Liver (tissue), 9 donors: ENCODE results near the gene RGS17. TPM values are rescaled to one million over a fixed set of nuclear protein-coding genes. Genes with fewer than 3 reads are reported as not detected.

Experiments
- DNase-seq: peaks from one replicate; pipeline ENCODE4 v3.0.0-alpha.2; 2017; ENCODE audit warnings: low spot score
- H3K27ac ChIP-seq, 2 donors: one replicate each; pipeline ENCODE4 v1.7.0; 2013; ENCODE audit warnings: inconsistent platforms in 2 of 2, low read length in 2 of 2, control low read depth in 1 of 2, low read depth in 1 of 2, mild to moderate bottlenecking in 1 of 2
- H3K27me3 ChIP-seq, 4 donors: one replicate each; pipeline versions ENCODE4 v1.6.1 to v1.7.0; 2013; ENCODE audit warnings: low read length in 3 of 4, inconsistent platforms in 1 of 4, mild to moderate bottlenecking in 1 of 4, moderate library complexity in 1 of 4; ENCODE audit not compliant: control insufficient read depth in 4 of 4, insufficient read depth in 4 of 4
- H3K36me3 ChIP-seq, 4 donors: one replicate each; pipeline versions ENCODE4 v1.6.1 to v1.7.0; 2013; ENCODE audit warnings: low read length in 3 of 4, mild to moderate bottlenecking in 3 of 4, low read depth in 1 of 4, moderate library complexity in 1 of 4; ENCODE audit not compliant: control insufficient read depth in 4 of 4, insufficient read depth in 3 of 4
- H3K4me1 ChIP-seq, 4 donors: one replicate each; pipeline versions ENCODE4 v1.6.1 to v1.7.0; 2013; ENCODE audit warnings: low read length in 3 of 4, mild to moderate bottlenecking in 3 of 4, moderate library complexity in 1 of 4; ENCODE audit not compliant: control insufficient read depth in 4 of 4, insufficient read depth in 4 of 4
- H3K4me3 ChIP-seq, 3 donors: one replicate each; pipeline versions ENCODE4 v1.6.1 to v1.7.0; 2013; ENCODE audit warnings: low read length in 3 of 3, control low read depth in 1 of 3, low read depth in 1 of 3, mild to moderate bottlenecking in 1 of 3
- H3K9ac ChIP-seq, 2 donors: one replicate each; pipeline ENCODE4 v1.7.0; 2013; ENCODE audit warnings: low read length in 2 of 2, mild to moderate bottlenecking in 2 of 2, moderate library complexity in 2 of 2, control low read depth in 1 of 2, low read depth in 1 of 2
- H3K9me3 ChIP-seq, 4 donors: one replicate each; pipeline versions ENCODE4 v1.6.1 to v1.7.0; 2013; ENCODE audit warnings: low read length in 3 of 4; ENCODE audit not compliant: control insufficient read depth in 4 of 4
- EGR1 ChIP-seq, 2 donors: IDR thresholded peaks; 2 replicates each; pipeline ENCODE4 v1.6.1; 2016 to 2018; ENCODE audit warnings: antibody characterized with exemption in 2 of 2, low read depth in 2 of 2
- FOXA1 ChIP-seq: IDR thresholded peaks from 2 replicates; pipeline ENCODE4 v1.6.1; 2016; ENCODE audit warnings: antibody characterized with exemption
- FOXA2 ChIP-seq: IDR thresholded peaks from 2 replicates; pipeline ENCODE4 v1.6.1; 2016; ENCODE audit warnings: antibody characterized with exemption
- GABPA ChIP-seq, 2 donors: IDR thresholded peaks in 1 of 2; conservative IDR thresholded peaks in 1 of 2; 2 replicates each; pipeline ENCODE4 v1.6.1; 2016; ENCODE audit warnings: antibody characterized with exemption in 2 of 2, mild to moderate bottlenecking in 1 of 2, moderate library complexity in 1 of 2
- HNF4A ChIP-seq, 2 donors: conservative IDR thresholded peaks; 2 replicates each; pipeline ENCODE4 v1.6.1; 2016; ENCODE audit warnings: antibody characterized with exemption in 2 of 2, mild to moderate bottlenecking in 2 of 2
- HNF4G ChIP-seq: IDR thresholded peaks from 2 replicates; pipeline ENCODE4 v1.6.1; 2016; ENCODE audit warnings: antibody characterized with exemption
- JUND ChIP-seq, 2 donors: IDR thresholded peaks; 2 replicates each; pipeline ENCODE4 v1.6.1; 2016; ENCODE audit warnings: antibody characterized with exemption in 2 of 2
- NR2F2 ChIP-seq: IDR thresholded peaks from 2 replicates; pipeline ENCODE4 v1.6.1; 2016; ENCODE audit warnings: antibody characterized with exemption
- RAD21 ChIP-seq, 2 donors: IDR thresholded peaks; 2 replicates each; pipeline ENCODE4 v1.6.1; 2016; ENCODE audit warnings: antibody characterized with exemption in 2 of 2, mild to moderate bottlenecking in 2 of 2
- RXRA ChIP-seq, 2 donors: IDR thresholded peaks; 2 replicates each; pipeline ENCODE4 v1.6.1; 2017 to 2018; ENCODE audit warnings: antibody characterized with exemption in 2 of 2, mild to moderate bottlenecking in 1 of 2
- SP1 ChIP-seq: IDR thresholded peaks from 2 replicates; pipeline ENCODE4 v1.6.1; 2018; ENCODE audit warnings: antibody characterized with exemption, mild to moderate bottlenecking
- TAF1 ChIP-seq: conservative IDR thresholded peaks from 2 replicates; pipeline ENCODE4 v1.6.1; 2016; ENCODE audit warnings: antibody characterized with exemption, mild to moderate bottlenecking
- YY1 ChIP-seq: IDR thresholded peaks from 2 replicates; pipeline ENCODE4 v1.6.1; 2016; ENCODE audit warnings: antibody characterized with exemption, mild to moderate bottlenecking
- WGBS: extraction: QIAGEN DNeasy Blood & Tissue Kit; methylation state at CpG from one replicate; pipeline ENCODE4 v1.1.7; 2013; 5-methylcytosine and 5-hydroxymethylcytosine counted together
- polyA plus RNA-seq, 2 donors: library from polyadenylated mRNA; stranded (reverse) in 1 of 2; unstranded in 1 of 2; fragments of 200-250 nt in 1 of 2; fragments of >200 nt in 1 of 2; fragmentation: Nextera tagmentation in 1 of 2; extraction: Ambion mirVana in 1 of 2; gene quantifications; one replicate each; pipeline versions ENCODE4 v1.2.1 to v1.2.3, GENCODE V29; 2013 to 2015
- total RNA-seq, 2 donors: library from RNA; depleted of rRNA; stranded (reverse); fragments of >200 nt; gene quantifications; one replicate each; pipeline ENCODE4 v1.2.3, GENCODE V29; 2014
- TF ChIP-seq, protein P1 (sequence below): fragments of 150-350 bp; IDR thresholded peaks from 2 replicates; pipeline ENCODE4 v1.5.1; 2017; ENCODE audit warnings: improper control_type of control experiment, low read depth, low read length; ENCODE audit not compliant: missing input control
- TF ChIP-seq, protein P2 (sequence below): IDR thresholded peaks from 2 replicates; pipeline ENCODE4 v1.6.1; 2016; ENCODE audit warnings: antibody characterized with exemption
- TF ChIP-seq, protein P3 (sequence below): IDR thresholded peaks from 2 replicates; pipeline ENCODE4 v1.6.1; 2016; ENCODE audit warnings: antibody characterized with exemption
- TF ChIP-seq, protein P4 (sequence below): IDR thresholded peaks from 2 replicates; pipeline ENCODE4 v1.6.1; 2016; ENCODE audit warnings: antibody characterized with exemption
- donor health status: healthy.
- donor health status: healthy.
- donor health status: healthy.
- donor health status: healthy.
- donor health status: healthy.

The RGS17 gene
- total and polyA plus RNA-seq, 4 donors, result under 0.01 to 0.09 (median 0.03) TPM

DNA sequence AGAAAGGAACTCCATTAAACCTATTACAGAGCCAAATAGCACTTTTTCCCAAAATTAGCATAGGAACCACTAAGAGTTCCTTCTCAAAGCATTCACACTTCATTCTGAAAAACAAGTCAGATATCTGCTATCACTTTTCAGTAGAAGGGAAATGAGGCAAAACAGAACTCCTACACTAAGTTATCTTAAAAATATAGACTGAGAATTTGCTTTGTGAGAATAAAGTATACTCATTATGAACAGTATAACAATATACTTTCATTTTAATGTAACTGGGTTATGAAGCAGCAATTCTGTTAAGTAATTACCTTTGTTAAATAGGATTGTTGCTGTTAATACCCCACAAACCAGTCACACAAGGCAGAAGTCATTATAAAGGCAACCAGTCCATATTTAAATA lies 137.2 kb downstream of the RGS17 start:
- TF ChIP-seq, protein P1, sequence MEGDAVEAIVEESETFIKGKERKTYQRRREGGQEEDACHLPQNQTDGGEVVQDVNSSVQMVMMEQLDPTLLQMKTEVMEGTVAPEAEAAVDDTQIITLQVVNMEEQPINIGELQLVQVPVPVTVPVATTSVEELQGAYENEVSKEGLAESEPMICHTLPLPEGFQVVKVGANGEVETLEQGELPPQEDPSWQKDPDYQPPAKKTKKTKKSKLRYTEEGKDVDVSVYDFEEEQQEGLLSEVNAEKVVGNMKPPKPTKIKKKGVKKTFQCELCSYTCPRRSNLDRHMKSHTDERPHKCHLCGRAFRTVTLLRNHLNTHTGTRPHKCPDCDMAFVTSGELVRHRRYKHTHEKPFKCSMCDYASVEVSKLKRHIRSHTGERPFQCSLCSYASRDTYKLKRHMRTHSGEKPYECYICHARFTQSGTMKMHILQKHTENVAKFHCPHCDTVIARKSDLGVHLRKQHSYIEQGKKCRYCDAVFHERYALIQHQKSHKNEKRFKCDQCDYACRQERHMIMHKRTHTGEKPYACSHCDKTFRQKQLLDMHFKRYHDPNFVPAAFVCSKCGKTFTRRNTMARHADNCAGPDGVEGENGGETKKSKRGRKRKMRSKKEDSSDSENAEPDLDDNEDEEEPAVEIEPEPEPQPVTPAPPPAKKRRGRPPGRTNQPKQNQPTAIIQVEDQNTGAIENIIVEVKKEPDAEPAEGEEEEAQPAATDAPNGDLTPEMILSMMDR, result no peak
- TF ChIP-seq RXRA (IDR thresholded peaks at IDR 0.05) (no peak), FOXA1 (no peak), YY1 (no peak)
- Histone ChIP-seq H3K9me3 (no peaks in the 10 kb centered on the region), H3K27ac (no peak overlapping the region), H3K4me1 (no peaks in the 10 kb centered on the region), H3K4me3 (no peak overlapping the region), H3K9ac (no peak overlapping the region), H3K36me3 (peaks cover 0 to 29% (median 29%) of the 10 kb centered on the region in 4 donors), H3K27me3 (no peaks in the 10 kb centered on the region)
- no peak for DNase-seq

DNA sequence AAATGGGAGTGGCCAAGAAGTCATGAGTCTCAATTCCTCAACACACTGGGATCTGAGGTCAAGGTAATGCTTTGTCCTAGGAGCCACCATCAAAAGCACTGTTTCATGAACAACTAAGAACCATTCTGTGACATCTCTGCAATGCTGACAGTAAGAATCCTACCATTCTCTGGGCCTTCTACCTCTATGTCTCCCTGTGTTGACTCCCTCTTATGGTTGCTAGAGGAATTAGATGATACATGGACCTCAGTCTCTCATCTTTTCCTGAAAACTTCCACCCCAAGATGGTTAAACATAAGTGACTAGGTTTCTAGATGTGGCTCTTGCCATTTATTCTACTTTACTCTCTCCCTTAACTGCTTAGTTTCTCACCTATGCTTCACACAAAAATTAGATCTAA lies 137.7 kb downstream of the RGS17 start:
- Histone ChIP-seq H3K4me1 (no peaks in the 10 kb centered on the region), H3K9ac (no peak overlapping the region), H3K9me3 (no peaks in the 10 kb centered on the region), H3K4me3 (no peak overlapping the region), H3K36me3 (peaks cover 0 to 29% (median 29%) of the 10 kb centered on the region in 4 donors), H3K27me3 (no peaks in the 10 kb centered on the region), H3K27ac (no peak overlapping the region)
- DNase-seq, result no peak
- TF ChIP-seq FOXA1 (no peak), NR2F2 (no peak), RAD21 (IDR thresholded peaks at IDR 0.05) (no peak), YY1 (no peak), TAF1 (no peak), EGR1 (IDR thresholded peaks at IDR 0.05; ENCODE audit: low read depth in 2 of 2) (no peak), GABPA (IDR thresholded peaks at IDR 0.05 in 1 of 2, conservative IDR thresholded peaks at IDR 0.05 in 1 of 2) (no peak), RXRA (IDR thresholded peaks at IDR 0.05) (no peak)
- TF ChIP-seq, protein P1, result no peak
- TF ChIP-seq, protein P2, sequence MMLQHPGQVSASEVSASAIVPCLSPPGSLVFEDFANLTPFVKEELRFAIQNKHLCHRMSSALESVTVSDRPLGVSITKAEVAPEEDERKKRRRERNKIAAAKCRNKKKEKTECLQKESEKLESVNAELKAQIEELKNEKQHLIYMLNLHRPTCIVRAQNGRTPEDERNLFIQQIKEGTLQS, result no peak

DNA sequence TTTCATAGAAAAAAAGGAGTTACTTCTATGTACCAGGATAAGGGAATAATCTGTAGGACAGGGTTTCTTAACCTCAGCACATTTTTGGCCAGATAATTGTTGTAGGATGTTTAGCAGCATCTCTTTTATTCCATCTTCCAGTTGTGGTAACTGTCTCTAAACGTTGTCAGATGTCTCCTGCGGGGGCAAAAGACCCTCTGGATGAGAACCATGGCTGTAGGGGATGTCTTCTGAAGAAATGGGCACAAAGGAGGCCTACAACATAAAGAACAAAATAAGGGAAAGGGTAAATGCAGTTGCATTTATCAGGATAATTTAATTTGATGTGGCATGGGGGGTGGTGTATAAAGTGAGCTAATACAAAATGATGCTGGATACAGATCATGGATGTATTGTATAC lies 144.1 kb downstream of the RGS17 start:
- Histone ChIP-seq H3K4me3 (no peak overlapping the region), H3K9ac (no peak overlapping the region), H3K36me3 (peaks cover 0 to 5% (median 2%) of the 10 kb centered on the region in 4 donors), H3K4me1 (peaks cover 7 to 18% (median 11%) of the 10 kb centered on the region in 4 donors), H3K9me3 (no peaks in the 10 kb centered on the region), H3K27me3 (no peaks in the 10 kb centered on the region), H3K27ac (no peak overlapping the region)
- no peak for DNase-seq
- no peak for TF ChIP-seq HNF4A (conservative IDR thresholded peaks at IDR 0.05)
- TF ChIP-seq FOXA2, result no peak
- no peak for TF ChIP-seq JUND (IDR thresholded peaks at IDR 0.05)
- no peak for TF ChIP-seq RAD21 (IDR thresholded peaks at IDR 0.05)
- TF ChIP-seq, protein P2, result no peak
- TF ChIP-seq FOXA1, result no peak
- TF ChIP-seq, protein P3, sequence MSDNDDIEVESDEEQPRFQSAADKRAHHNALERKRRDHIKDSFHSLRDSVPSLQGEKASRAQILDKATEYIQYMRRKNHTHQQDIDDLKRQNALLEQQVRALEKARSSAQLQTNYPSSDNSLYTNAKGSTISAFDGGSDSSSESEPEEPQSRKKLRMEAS, result no peak
- TF ChIP-seq SP1, result no peak
- TF ChIP-seq NR2F2, result no peak
- TF ChIP-seq EGR1 (IDR thresholded peaks at IDR 0.05; ENCODE audit: low read depth in 2 of 2), result no peak
- TF ChIP-seq GABPA (IDR thresholded peaks at IDR 0.05 in 1 of 2, conservative IDR thresholded peaks at IDR 0.05 in 1 of 2), result no peak
- TF ChIP-seq, protein P1, result no peak
- TF ChIP-seq HNF4G, result no peak
- TF ChIP-seq, protein P4, sequence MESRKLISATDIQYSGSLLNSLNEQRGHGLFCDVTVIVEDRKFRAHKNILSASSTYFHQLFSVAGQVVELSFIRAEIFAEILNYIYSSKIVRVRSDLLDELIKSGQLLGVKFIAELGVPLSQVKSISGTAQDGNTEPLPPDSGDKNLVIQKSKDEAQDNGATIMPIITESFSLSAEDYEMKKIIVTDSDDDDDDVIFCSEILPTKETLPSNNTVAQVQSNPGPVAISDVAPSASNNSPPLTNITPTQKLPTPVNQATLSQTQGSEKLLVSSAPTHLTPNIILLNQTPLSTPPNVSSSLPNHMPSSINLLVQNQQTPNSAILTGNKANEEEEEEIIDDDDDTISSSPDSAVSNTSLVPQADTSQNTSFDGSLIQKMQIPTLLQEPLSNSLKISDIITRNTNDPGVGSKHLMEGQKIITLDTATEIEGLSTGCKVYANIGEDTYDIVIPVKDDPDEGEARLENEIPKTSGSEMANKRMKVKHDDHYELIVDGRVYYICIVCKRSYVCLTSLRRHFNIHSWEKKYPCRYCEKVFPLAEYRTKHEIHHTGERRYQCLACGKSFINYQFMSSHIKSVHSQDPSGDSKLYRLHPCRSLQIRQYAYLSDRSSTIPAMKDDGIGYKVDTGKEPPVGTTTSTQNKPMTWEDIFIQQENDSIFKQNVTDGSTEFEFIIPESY, result no peak
- 87% methylated on average over 2 of the region's 2 CpGs for WGBS
